ENCODE results near the gene KNDC1.

DNA sequence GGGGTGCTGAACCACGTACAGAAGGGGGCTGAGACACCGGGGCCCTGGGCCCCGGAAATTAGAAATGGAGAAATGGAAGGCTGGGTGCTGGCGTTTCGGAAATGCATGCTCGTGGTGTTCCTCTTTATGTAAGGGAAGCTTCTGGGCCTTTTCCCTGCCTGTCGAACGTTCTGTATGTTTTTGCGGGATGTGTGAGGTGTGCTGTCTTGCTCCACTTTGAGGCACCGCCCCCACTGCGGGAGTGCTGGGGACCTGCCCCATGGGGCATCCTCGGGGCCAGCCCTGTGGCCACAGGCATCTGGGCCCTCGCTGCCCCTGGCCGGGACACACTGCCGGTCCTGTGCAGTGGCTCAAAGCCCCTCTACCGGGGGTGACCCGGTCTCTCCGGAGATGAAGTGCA is 75.9 kb downstream of the KNDC1 start:
- TF ChIP-seq POLR2A (IDR thresholded peaks at IDR 0.05; ENCODE audit: low read depth, low read length) (no peak), FOS (IDR thresholded peaks at IDR 0.05; ENCODE audit: low read depth, low read length) (no peak)
- TF ChIP-seq, protein P1, sequence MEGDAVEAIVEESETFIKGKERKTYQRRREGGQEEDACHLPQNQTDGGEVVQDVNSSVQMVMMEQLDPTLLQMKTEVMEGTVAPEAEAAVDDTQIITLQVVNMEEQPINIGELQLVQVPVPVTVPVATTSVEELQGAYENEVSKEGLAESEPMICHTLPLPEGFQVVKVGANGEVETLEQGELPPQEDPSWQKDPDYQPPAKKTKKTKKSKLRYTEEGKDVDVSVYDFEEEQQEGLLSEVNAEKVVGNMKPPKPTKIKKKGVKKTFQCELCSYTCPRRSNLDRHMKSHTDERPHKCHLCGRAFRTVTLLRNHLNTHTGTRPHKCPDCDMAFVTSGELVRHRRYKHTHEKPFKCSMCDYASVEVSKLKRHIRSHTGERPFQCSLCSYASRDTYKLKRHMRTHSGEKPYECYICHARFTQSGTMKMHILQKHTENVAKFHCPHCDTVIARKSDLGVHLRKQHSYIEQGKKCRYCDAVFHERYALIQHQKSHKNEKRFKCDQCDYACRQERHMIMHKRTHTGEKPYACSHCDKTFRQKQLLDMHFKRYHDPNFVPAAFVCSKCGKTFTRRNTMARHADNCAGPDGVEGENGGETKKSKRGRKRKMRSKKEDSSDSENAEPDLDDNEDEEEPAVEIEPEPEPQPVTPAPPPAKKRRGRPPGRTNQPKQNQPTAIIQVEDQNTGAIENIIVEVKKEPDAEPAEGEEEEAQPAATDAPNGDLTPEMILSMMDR (conservative IDR thresholded peaks at IDR 0.05; ENCODE audit: low read depth, low read length) = no peak
- TF ChIP-seq, protein P2, sequence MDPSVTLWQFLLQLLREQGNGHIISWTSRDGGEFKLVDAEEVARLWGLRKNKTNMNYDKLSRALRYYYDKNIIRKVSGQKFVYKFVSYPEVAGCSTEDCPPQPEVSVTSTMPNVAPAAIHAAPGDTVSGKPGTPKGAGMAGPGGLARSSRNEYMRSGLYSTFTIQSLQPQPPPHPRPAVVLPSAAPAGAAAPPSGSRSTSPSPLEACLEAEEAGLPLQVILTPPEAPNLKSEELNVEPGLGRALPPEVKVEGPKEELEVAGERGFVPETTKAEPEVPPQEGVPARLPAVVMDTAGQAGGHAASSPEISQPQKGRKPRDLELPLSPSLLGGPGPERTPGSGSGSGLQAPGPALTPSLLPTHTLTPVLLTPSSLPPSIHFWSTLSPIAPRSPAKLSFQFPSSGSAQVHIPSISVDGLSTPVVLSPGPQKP (IDR thresholded peaks at IDR 0.05; ENCODE audit: borderline replicate concordance, low read depth, low read length) = no peak
